PC-9 (cell line): ENCODE measurements around the gene LIN7A. TPM values are rescaled to one million over a fixed set of nuclear protein-coding genes. Genes with fewer than 3 reads are reported as not detected.

Experiments used
- BruUV-seq: library from RNA; stranded (reverse); fragments of 400-500 nt; replicated peaks from 2 replicates; lab custom pipeline; 2021; lab: Mats Ljungman, UMichigan
- CTCF ChIA-PET: fragments of 300-600 bp; sonication (Branson Sonifier 250); formaldehyde crosslinking; loops from one replicate; lab custom pipeline; 2022; ENCODE audit warnings: antibody characterized with exemption; lab: Charles Lee
- POLR2A ChIA-PET: fragments of 300-600 bp; sonication (Branson Sonifier 250); formaldehyde crosslinking; loops from one replicate; lab custom pipeline; 2022; ENCODE audit warnings: antibody characterized with exemption; ENCODE audit not compliant: unreplicated experiment; lab: Charles Lee
- DNase-seq, 2 experiments: peaks; one replicate each; pipeline versions ENCODE4 v3.0.0 to v3.0.0-alpha.2; 2015 to 2022; ENCODE audit warnings: mixed read lengths in 1 of 2
- H2AFZ ChIP-seq: fragments of 200-600 bp; sonication (generic); 2 replicates; pipeline ENCODE4 v1.8.1; 2017; ENCODE audit warnings: antibody characterized with exemption
- H3F3A ChIP-seq: fragments of 200-600 bp; sonication (generic); 2 replicates; pipeline ENCODE4 v1.8.1; 2017; ENCODE audit warnings: antibody characterized with exemption, mild to moderate bottlenecking, low read depth; ENCODE audit not compliant: insufficient read depth
- H3K27ac ChIP-seq: fragments of 200-600 bp; sonication (generic); 2 replicates; pipeline ENCODE4 v1.6.1; 2016; ENCODE audit warnings: mixed run types
- H3K27me3 ChIP-seq: fragments of 200-600 bp; sonication (generic); 2 replicates; pipeline ENCODE4 v1.6.1; 2016; ENCODE audit warnings: low read depth, mixed run types; ENCODE audit not compliant: insufficient read depth
- H3K36me3 ChIP-seq: fragments of 200-600 bp; sonication (generic); 2 replicates; pipeline ENCODE4 v1.6.1; 2016; ENCODE audit warnings: low read depth, mixed run types
- H3K4me1 ChIP-seq: fragments of 200-600 bp; sonication (generic); replicated peaks from 2 replicates; pipeline ENCODE4 v1.6.1; 2016; ENCODE audit warnings: mixed run types; ENCODE audit not compliant: insufficient read depth
- H3K4me2 ChIP-seq: fragments of 200-600 bp; sonication (generic); 2 replicates; pipeline ENCODE4 v1.6.1; 2017; ENCODE audit warnings: mixed run types
- H3K4me3 ChIP-seq: fragments of 200-600 bp; sonication (generic); 2 replicates; pipeline ENCODE4 v1.6.1; 2016; ENCODE audit warnings: mixed run types
- H3K79me2 ChIP-seq: fragments of 200-600 bp; sonication (generic); 2 replicates; pipeline ENCODE4 v1.6.1; 2017; ENCODE audit warnings: low read depth, mixed run types
- H3K9me2 ChIP-seq: fragments of 200-600 bp; sonication (generic); 2 replicates; pipeline ENCODE4 v1.8.1; 2017; ENCODE audit warnings: mild to moderate bottlenecking; ENCODE audit not compliant: insufficient read depth
- H3K9me3 ChIP-seq: fragments of 200-600 bp; sonication (generic); 2 replicates; pipeline ENCODE4 v1.8.1; 2016; ENCODE audit warnings: low read depth; ENCODE audit not compliant: insufficient read depth
- H4K20me1 ChIP-seq: fragments of 200-600 bp; sonication (generic); 2 replicates; pipeline ENCODE4 v1.8.1; 2017; ENCODE audit not compliant: insufficient read depth
- EZH2 ChIP-seq: fragments of 200-600 bp; sonication (generic); IDR thresholded peaks from 2 replicates; pipeline ENCODE4 v1.8.0; 2017; ENCODE audit warnings: antibody characterized with exemption, low read depth
- intact Hi-C: fragments of 100-400 bp; cut with micrococcal nuclease; formaldehyde crosslinking; loops from one replicate; pipeline ENCODE4 v1.10.0; 2022; ENCODE audit not compliant: unreplicated experiment
- total RNA-seq: library from RNA; stranded (reverse); gene quantifications from 2 replicates; pipeline ENCODE4 v1.2.3, GENCODE V29; 2021
- TF ChIP-seq, protein P1 (sequence below): fragments of 200-600 bp; sonication (generic); conservative IDR thresholded peaks from 2 replicates; pipeline ENCODE4 v1.6.1; 2017; ENCODE audit warnings: mixed run types, antibody characterized with exemption, mild to moderate bottlenecking, moderate library complexity

Gene LIN7A
- total RNA-seq, 1 experiment from 2014 or later = not detected

GRCh38 chr12:80818878-80819277 lies 118.9 kb downstream of the LIN7A start:
- Histone ChIP-seq H3K79me2 (no peaks in the 10 kb centered on the region), H2AFZ (no peak overlapping the region), H3K4me3 (no peak overlapping the region), H3K27me3 (no peaks in the 10 kb centered on the region), H3K9me2 (no peaks in the 10 kb centered on the region; the same call in 1 of the 2 replicates), H3K36me3 (no peaks in the 10 kb centered on the region), H4K20me1 (no peaks in the 10 kb centered on the region), H3K4me2 (no peak overlapping the region), H3K27ac (no peak overlapping the region), H3K4me1 (no peaks in the 10 kb centered on the region), H3F3A (no peaks in the 10 kb centered on the region), H3K9me3 (no peaks in the 10 kb centered on the region)
- TF ChIP-seq, protein P1, sequence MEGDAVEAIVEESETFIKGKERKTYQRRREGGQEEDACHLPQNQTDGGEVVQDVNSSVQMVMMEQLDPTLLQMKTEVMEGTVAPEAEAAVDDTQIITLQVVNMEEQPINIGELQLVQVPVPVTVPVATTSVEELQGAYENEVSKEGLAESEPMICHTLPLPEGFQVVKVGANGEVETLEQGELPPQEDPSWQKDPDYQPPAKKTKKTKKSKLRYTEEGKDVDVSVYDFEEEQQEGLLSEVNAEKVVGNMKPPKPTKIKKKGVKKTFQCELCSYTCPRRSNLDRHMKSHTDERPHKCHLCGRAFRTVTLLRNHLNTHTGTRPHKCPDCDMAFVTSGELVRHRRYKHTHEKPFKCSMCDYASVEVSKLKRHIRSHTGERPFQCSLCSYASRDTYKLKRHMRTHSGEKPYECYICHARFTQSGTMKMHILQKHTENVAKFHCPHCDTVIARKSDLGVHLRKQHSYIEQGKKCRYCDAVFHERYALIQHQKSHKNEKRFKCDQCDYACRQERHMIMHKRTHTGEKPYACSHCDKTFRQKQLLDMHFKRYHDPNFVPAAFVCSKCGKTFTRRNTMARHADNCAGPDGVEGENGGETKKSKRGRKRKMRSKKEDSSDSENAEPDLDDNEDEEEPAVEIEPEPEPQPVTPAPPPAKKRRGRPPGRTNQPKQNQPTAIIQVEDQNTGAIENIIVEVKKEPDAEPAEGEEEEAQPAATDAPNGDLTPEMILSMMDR = no peak
- TF ChIP-seq EZH2 = no peak
- ChIA-PET POLR2A (no interaction called here), CTCF (no interaction called here)
- intact Hi-C loops = no loop called here
- no peak for DNase-seq
- no TSS peak for BruUV-seq

DNA sequence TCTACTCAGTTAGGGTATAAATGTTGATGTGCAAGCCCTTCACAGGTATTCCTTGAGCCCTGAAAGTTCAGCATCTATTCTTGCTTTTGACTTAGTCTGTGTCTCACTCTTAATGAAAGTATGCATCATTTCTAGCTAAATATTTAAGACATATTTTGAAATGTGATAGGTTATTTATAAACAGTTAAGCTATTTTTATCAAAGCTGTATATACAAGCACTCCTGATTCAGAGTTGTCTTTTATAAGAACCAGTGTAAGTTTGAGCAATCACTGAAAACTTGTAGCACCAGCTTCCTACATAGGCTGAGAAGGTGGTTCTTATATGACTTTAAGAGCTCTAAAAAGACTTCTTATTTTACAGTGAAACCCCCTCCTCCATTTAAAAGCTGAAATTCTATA lies 122.4 kb downstream of the LIN7A start:
- Histone ChIP-seq H3K4me2 (no peak overlapping the region), H2AFZ (no peak overlapping the region), H4K20me1 (no peaks in the 10 kb centered on the region), H3K4me3 (no peak overlapping the region), H3K79me2 (no peaks in the 10 kb centered on the region), H3K27ac (no peak overlapping the region), H3K27me3 (no peaks in the 10 kb centered on the region), H3K9me2 (no peaks in the 10 kb centered on the region; the same call in 1 of the 2 replicates), H3K4me1 (no peaks in the 10 kb centered on the region), H3F3A (no peaks in the 10 kb centered on the region), H3K36me3 (no peaks in the 10 kb centered on the region), H3K9me3 (no peaks in the 10 kb centered on the region)
- ChIA-PET POLR2A (no interaction called here), CTCF (no interaction called here)
- BruUV-seq = no TSS peak
- TF ChIP-seq, protein P1 = no peak
- TF ChIP-seq EZH2 = no peak
- intact Hi-C loops = no loop called here
- no peak for DNase-seq

DNA sequence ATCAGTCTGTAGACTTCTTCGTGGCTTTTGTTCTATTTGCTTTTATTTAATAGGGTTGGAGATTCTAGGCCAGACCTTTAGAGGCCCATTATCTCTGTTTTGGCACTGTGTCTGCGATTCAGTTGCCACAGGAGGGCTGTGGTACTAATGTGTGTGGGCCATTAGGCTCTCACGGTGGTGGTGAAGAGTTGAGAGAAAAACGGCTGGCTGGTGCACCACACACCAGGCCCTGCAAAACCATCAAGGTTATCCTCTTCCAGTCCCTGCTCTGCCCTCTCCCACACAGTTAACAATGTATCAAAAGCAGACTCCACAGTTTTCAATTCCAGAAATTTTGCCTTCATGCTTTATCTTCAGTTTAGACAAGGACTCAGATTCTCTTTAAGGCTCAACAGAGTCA lies 123.3 kb downstream of the LIN7A start:
- TF ChIP-seq, protein P1 = no peak
- TF ChIP-seq EZH2 = no peak
- no peaks in the 10 kb centered on the region for H3F3A ChIP-seq
- H3K27ac ChIP-seq = no peak overlapping the region
- CTCF ChIA-PET = no interaction called here
- H3K4me3 ChIP-seq = no peak overlapping the region
- no peaks in the 10 kb centered on the region for H3K9me3 ChIP-seq
- H3K4me1 ChIP-seq = no peaks in the 10 kb centered on the region
- H3K4me2 ChIP-seq = no peak overlapping the region
- H3K79me2 ChIP-seq = no peaks in the 10 kb centered on the region
- BruUV-seq = no TSS peak
- no peaks in the 10 kb centered on the region for H4K20me1 ChIP-seq
- DNase-seq = no peak
- intact Hi-C loops = no loop called here
- POLR2A ChIA-PET = no interaction called here
- no peaks in the 10 kb centered on the region for H3K27me3 ChIP-seq
- no peak overlapping the region; the same call in 1 of the 2 replicates for H2AFZ ChIP-seq
- H3K9me2 ChIP-seq = no peaks in the 10 kb centered on the region; the same call in 1 of the 2 replicates
- no peaks in the 10 kb centered on the region for H3K36me3 ChIP-seq
